H1 (cell line): ENCODE results near the gene NOB1. TPM values are rescaled to one million over a fixed set of nuclear protein-coding genes. Genes with fewer than 3 reads are reported as not detected.

ENCODE experiments used
- CTCF ChIA-PET: fragments of 300-600 bp; sonication (Branson Sonifier 250); formaldehyde crosslinking; loops from one replicate; lab custom pipeline; 2021; ENCODE audit not compliant: partially characterized antibody; lab: Charles Lee
- POLR2A ChIA-PET: fragments of 300-600 bp; sonication (Branson Sonifier 250); formaldehyde crosslinking; loops from one replicate; lab custom pipeline; 2021; ENCODE audit warnings: inconsistent platforms; ENCODE audit not compliant: partially characterized antibody; lab: Charles Lee
- DNase-seq, 2 experiments: peaks; one replicate each; pipeline versions ENCODE4 v3.0.0 to v3.0.0-alpha.2; 2010 to 2022; ENCODE audit warnings: low spot score in 2 of 2, low read depth in 1 of 2, mixed read lengths in 1 of 2
- FAIRE-seq: peaks from 2 replicates; lab custom pipeline; 2011; peaks lifted over from hg19 to GRCh38; lab: Jason Lieb, UNC
- H2AFZ ChIP-seq: 2 replicates; pipeline ENCODE4 v1.8.1; 2012; ENCODE audit warnings: low read length, inconsistent platforms
- H2AK5ac ChIP-seq: 2 replicates; pipeline ENCODE4 v1.6.1; 2013; ENCODE audit warnings: low read depth, low read length
- H2BK120ac ChIP-seq: replicated peaks from 2 replicates; pipeline ENCODE3; 2013; ENCODE audit warnings: low read depth, low read length, inconsistent platforms
- H2BK12ac ChIP-seq: 2 replicates; pipeline ENCODE4 v1.6.1; 2013; ENCODE audit warnings: low read depth, low read length
- H2BK15ac ChIP-seq: 2 replicates; pipeline ENCODE4 v1.6.1; 2013; ENCODE audit warnings: low read length
- H2BK20ac ChIP-seq: 2 replicates; pipeline ENCODE4 v1.6.1; 2013; ENCODE audit warnings: low read length
- H2BK5ac ChIP-seq: 2 replicates; pipeline ENCODE4 v1.6.1; 2013; ENCODE audit warnings: low read depth, low read length
- H3K14ac ChIP-seq: 2 replicates; pipeline ENCODE4 v1.6.1; 2013; ENCODE audit warnings: inconsistent platforms; ENCODE audit not compliant: insufficient read length
- H3K18ac ChIP-seq: 2 replicates; pipeline ENCODE4 v1.6.1; 2013; ENCODE audit warnings: low read length; ENCODE audit errors: extremely low read depth
- H3K23ac ChIP-seq: 2 replicates; pipeline ENCODE4 v1.6.1; 2013; ENCODE audit warnings: inconsistent platforms; ENCODE audit not compliant: insufficient read length
- H3K23me2 ChIP-seq: 2 replicates; pipeline ENCODE4 v1.6.1; 2013; ENCODE audit warnings: low read depth, low read length
- H3K27ac ChIP-seq: 2 replicates; pipeline ENCODE4 v1.6.1; 2011; ENCODE audit warnings: low read depth, low read length, inconsistent platforms
- H3K27me3 ChIP-seq, 4 experiments: replicated peaks in 1 of 4; 1 replicate in 1 of 4; 2 replicates in 3 of 4; pipeline versions ENCODE4 v1.6.1 to v1.8.1; 2011 to 2013; ENCODE audit warnings: low read length in 3 of 4, mild to moderate bottlenecking in 3 of 4, inconsistent platforms in 2 of 4, mixed read lengths in 2 of 4, moderate library complexity in 1 of 4; ENCODE audit not compliant: control insufficient read depth in 3 of 4, insufficient read depth in 3 of 4; ENCODE audit errors: extremely low read depth in 1 of 4
- H3K36me3 ChIP-seq, 4 experiments: 2 replicates each; pipeline versions ENCODE4 v1.6.1 to v1.8.1; 2011 to 2013; ENCODE audit warnings: mild to moderate bottlenecking in 4 of 4, low read length in 3 of 4, moderate library complexity in 2 of 4, control low read depth in 1 of 4, inconsistent platforms in 1 of 4; ENCODE audit not compliant: insufficient read depth in 4 of 4, control insufficient read depth in 2 of 4
- H3K4ac ChIP-seq: replicated peaks from 2 replicates; pipeline ENCODE3; 2013; ENCODE audit warnings: low read length, low read depth, mixed read lengths, inconsistent platforms; ENCODE audit not compliant: insufficient read length
- H3K4me1 ChIP-seq, 4 experiments: replicated peaks in 1 of 4; 1 replicate in 1 of 4; 2 replicates in 3 of 4; pipeline versions ENCODE4 v1.6.1 to v1.8.1; 2011 to 2013; ENCODE audit warnings: low read length in 3 of 4, inconsistent platforms in 2 of 4, mixed read lengths in 1 of 4; ENCODE audit not compliant: insufficient read depth in 4 of 4, control insufficient read depth in 3 of 4
- H3K4me2 ChIP-seq, 2 experiments: 2 replicates each; pipeline versions ENCODE4 v1.6.1 to v1.8.1; 2011 to 2013; ENCODE audit warnings: low read depth in 2 of 2, low read length in 2 of 2, control low read depth in 1 of 2, inconsistent platforms in 1 of 2, mild to moderate bottlenecking in 1 of 2; ENCODE audit not compliant: insufficient read depth in 1 of 2
- H3K4me3 ChIP-seq, 4 experiments: fragments of 200-600, 300-600 bp in 1 of 4; sonication (generic), shearing (Covaris generic), sonication (Bioruptor Twin) in 1 of 4; 2 replicates each; pipeline versions ENCODE4 v1.5.1 to v1.8.1; 2011 to 2016; ENCODE audit warnings: low read length in 4 of 4, low read depth in 3 of 4, control low read depth in 2 of 4, inconsistent platforms in 2 of 4, mild to moderate bottlenecking in 2 of 4, mixed read lengths in 1 of 4, moderate library complexity in 1 of 4; ENCODE audit not compliant: insufficient read depth in 2 of 4; ENCODE audit errors: extremely low read depth in 1 of 4
- H3K56ac ChIP-seq: replicated peaks from 2 replicates; pipeline ENCODE3; 2013; ENCODE audit warnings: low read depth, mild to moderate bottlenecking, mixed read lengths, low read length, inconsistent platforms; ENCODE audit not compliant: insufficient read length
- H3K79me1 ChIP-seq: 2 replicates; pipeline ENCODE4 v1.6.1; 2013; ENCODE audit warnings: low read depth, low read length, control low read depth
- H3K79me2 ChIP-seq, 2 experiments: 2 replicates each; pipeline versions ENCODE4 v1.6.1 to v1.8.1; 2012 to 2013; ENCODE audit warnings: low read length in 2 of 2, mild to moderate bottlenecking in 2 of 2, inconsistent platforms in 1 of 2; ENCODE audit not compliant: insufficient read depth in 2 of 2, control insufficient read depth in 1 of 2
- H3K9ac ChIP-seq, 4 experiments: replicated peaks in 1 of 4; 1 replicate in 1 of 4; 2 replicates in 3 of 4; pipeline versions ENCODE4 v1.6.1 to v1.8.1; 2011 to 2013; ENCODE audit warnings: low read depth in 3 of 4, low read length in 3 of 4, control low read depth in 2 of 4, mild to moderate bottlenecking in 2 of 4, moderate library complexity in 2 of 4, inconsistent platforms in 1 of 4; ENCODE audit errors: extremely low read depth in 1 of 4
- H3K9me3 ChIP-seq, 2 experiments: 2 replicates each; pipeline versions ENCODE4 v1.6.1 to v1.8.1; 2012 to 2013; ENCODE audit warnings: mild to moderate bottlenecking in 2 of 2, moderate library complexity in 2 of 2, control low read depth in 1 of 2, inconsistent platforms in 1 of 2, low read depth in 1 of 2, low read length in 1 of 2, mixed read lengths in 1 of 2; ENCODE audit not compliant: insufficient read depth in 2 of 2
- H4K20me1 ChIP-seq, 2 experiments: replicated peaks in 1 of 2; 2 replicates each; pipeline versions ENCODE3 to v1.8.1; 2011 to 2013; ENCODE audit warnings: inconsistent platforms in 2 of 2, low read length in 2 of 2, mild to moderate bottlenecking in 1 of 2; ENCODE audit not compliant: insufficient read depth in 2 of 2, control insufficient read depth in 1 of 2
- H4K5ac ChIP-seq: 2 replicates; pipeline ENCODE4 v1.6.1; 2013; ENCODE audit warnings: low read length, low read depth, mixed read lengths, inconsistent platforms; ENCODE audit not compliant: insufficient read length
- H4K8ac ChIP-seq: 2 replicates; pipeline ENCODE4 v1.8.0; 2013; ENCODE audit warnings: mild to moderate bottlenecking, moderate library complexity, low read length, inconsistent platforms; ENCODE audit not compliant: insufficient read depth; ENCODE audit errors: extremely low read depth
- H4K91ac ChIP-seq: replicated peaks from 2 replicates; pipeline ENCODE3; 2013; ENCODE audit warnings: low read length, mixed read lengths, inconsistent platforms; ENCODE audit not compliant: insufficient read length
- BCL11A ChIP-seq, 2 experiments: IDR thresholded peaks; one replicate each; pipeline ENCODE4 v1.6.1; 2011; ENCODE audit warnings: low read depth in 2 of 2, low read length in 2 of 2, mild to moderate bottlenecking in 2 of 2
- CHD2 ChIP-seq: IDR thresholded peaks from 2 replicates; pipeline ENCODE4 v1.6.1; 2012; ENCODE audit warnings: low read length, improper control_type of control experiment
- HDAC6 ChIP-seq: IDR thresholded peaks from one replicate; pipeline ENCODE4 v1.7.1; 2012; ENCODE audit warnings: low read depth, mild to moderate bottlenecking, inconsistent platforms, low read length, moderate library complexity
- POU5F1 ChIP-seq: IDR thresholded peaks from 2 replicates; pipeline ENCODE4 v1.6.1; 2011; ENCODE audit warnings: low read depth, mild to moderate bottlenecking, low read length, moderate library complexity
- WGBS, 2 experiments: shearing (Covaris generic) in 1 of 2; methylation state at CpG; one replicate each; pipeline versions ENCODE4 v1.1.6 to v1.1.7; 2013 to 2015; ENCODE audit warnings: low lambda C conversion rate in 2 of 2, mixed read lengths in 2 of 2, inconsistent platforms in 1 of 2, low coverage in 1 of 2, missing lambda C conversion rate in 1 of 2; ENCODE audit not compliant: insufficient replicate concordance in 2 of 2, insufficient coverage in 1 of 2, insufficient read length in 1 of 2; ENCODE audit errors: extremely low coverage in 1 of 2, missing lambda C conversion rate in 1 of 2; 5-methylcytosine and 5-hydroxymethylcytosine counted together
- polyA plus RNA-seq, 7 experiments: library from polyadenylated mRNA; depleted of rRNA in 3 of 7; stranded (reverse) in 5 of 7; unstranded in 2 of 7; fragments of >200 nt in 5 of 7; fragments of 200-250 nt in 2 of 7; gene quantifications; 1 replicate in 5 of 7; 2 replicates in 1 of 7; 4 replicates in 1 of 7; pipeline versions ENCODE4 v1.2.1 to v1.2.3, GENCODE V29; 2011 to 2013; ENCODE audit warnings: missing spikeins in 2 of 7, mixed read lengths in 2 of 7
- total RNA-seq: library from RNA; stranded (reverse); fragmentation: NEBNext Ultra II Directional; extraction: Animal tissue kit (Norgen Biotek cat#: 25700); gene quantifications from 2 replicates; pipeline ENCODE4 v1.2.1, GENCODE V29; 2021
- TF ChIP-seq, protein P1 (sequence below): IDR thresholded peaks from 2 replicates; pipeline ENCODE4 v1.6.1; 2012; ENCODE audit warnings: inconsistent platforms

NOB1 gene
- total and polyA plus RNA-seq, 2 of the 8 experiments (the other 6 are each of a cell fraction or from before 2014, with no cell fraction given), result 88.2 to 108 TPM

DNA sequence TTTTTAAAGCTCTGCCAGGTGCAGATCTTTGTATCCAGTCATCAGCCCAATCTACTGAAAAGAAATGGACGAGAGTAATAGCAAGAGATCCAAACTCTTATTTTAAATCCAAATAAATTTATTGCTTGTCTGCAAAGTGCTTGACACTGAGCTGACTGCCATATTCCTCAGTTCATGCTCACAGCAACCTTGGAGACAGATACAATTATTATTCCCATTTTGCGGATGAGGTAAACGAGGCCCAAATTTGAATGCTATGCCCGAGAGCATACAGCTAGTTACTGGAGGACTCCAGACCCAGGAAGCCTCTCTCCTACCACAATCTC is 620 bp downstream of the NOB1 start:
- Histone ChIP-seq H2AFZ (0 out of 2 replicates have a peak overlapping the region, but pooled peaks have one; percentile 84), H4K20me1 (no peaks in the 10 kb centered on the region), H3K4ac (peak overlapping the region; percentile 87), H4K91ac (peak overlapping the region; percentile 26), H2BK5ac (peak overlapping the region; percentile 81), H3K4me2 (peak overlapping the region; percentile 65 to 78), H2BK12ac (no peak overlapping the region), H3K14ac (no peak overlapping the region), H3K56ac (peak overlapping the region; percentile 95), H4K8ac (peak overlapping the region; percentile 98; the same call in 1 of the 2 replicates), H3K79me1 (no peaks in the 10 kb centered on the region; the same call in 1 of the 2 replicates)
- WGBS, 2 experiments, result 18% methylated on average over 4 of the region's 4 CpGs; no CpG with 5 or more reads in 1 of the 2 experiments
- DNase-seq, result no peak
- CTCF ChIA-PET, result interaction anchor here (0.6 to 2.4 kb wide), 32 partner anchors 8 to 1751 kb away, joined by 3 to 20 read pairs (median 4); partner anchors contain the start of gene NQO1
- no peak for TF ChIP-seq CHD2
- TF ChIP-seq HDAC6, result no peak
- no peak for TF ChIP-seq BCL11A (IDR thresholded peaks at IDR 0.05; ENCODE audit: low read depth in 2 of 2, low read length in 2 of 2)
- TF ChIP-seq, protein P1, sequence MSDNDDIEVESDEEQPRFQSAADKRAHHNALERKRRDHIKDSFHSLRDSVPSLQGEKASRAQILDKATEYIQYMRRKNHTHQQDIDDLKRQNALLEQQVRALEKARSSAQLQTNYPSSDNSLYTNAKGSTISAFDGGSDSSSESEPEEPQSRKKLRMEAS, result no peak
- TF ChIP-seq POU5F1, result no peak
- TF ChIP-seq, all 59 proteins: peak for 0
- H3K18ac ChIP-seq, result no peak overlapping the region
- H3K27ac ChIP-seq, result peak overlapping the region; percentile 92
- POLR2A ChIA-PET, result interaction anchor here (0.8 to 4.9 kb wide), 23 partner anchors 9 to 501 kb away, joined by 3 to 83 read pairs (median 4); partner anchors contain the start of genes NQO1 and TERF2
- H3K36me3 ChIP-seq, result peaks cover 9 to 27% (median 18%) of the 10 kb centered on the region in 4 experiments
- no peak overlapping the region for H3K23ac ChIP-seq
- H4K5ac ChIP-seq, result no peak overlapping the region
- no peak overlapping the region for H2BK20ac ChIP-seq
- H2BK120ac ChIP-seq, result no peak overlapping the region
- FAIRE-seq, result no peak
- peak overlapping the region; percentile 74 to 97 (median 96) for H3K9ac ChIP-seq
- no peak overlapping the region for H2AK5ac ChIP-seq
- H3K9me3 ChIP-seq, result no peaks in the 10 kb centered on the region
- H3K27me3 ChIP-seq, result no peaks in the 10 kb centered on the region
- H2BK15ac ChIP-seq, result no peak overlapping the region
- H3K79me2 ChIP-seq, result peaks cover 14 to 32% of the 10 kb centered on the region in 2 experiments
- H3K23me2 ChIP-seq, result 0 out of 2 replicates have a peak, but pooled peaks cover 2% of the 10 kb centered on the region
- H3K4me1 ChIP-seq, result no peaks in the 10 kb centered on the region
- peak overlapping the region; percentile 69 to 100 (median 96) for H3K4me3 ChIP-seq
